Neural progenitor cell (in vitro differentiated cells): Measurements from ENCODE around the gene NDRG2. TPM values are rescaled to one million over a fixed set of nuclear protein-coding genes. Genes with fewer than 3 reads are reported as not detected.

Experiments used
- DNase-seq: peaks from one replicate; pipeline ENCODE4 v3.0.0-alpha.2; 2016; ENCODE audit warnings: low spot score
- H2AFZ ChIP-seq: fragments of 200-600 bp; sonication (generic); replicated peaks from 2 replicates; pipeline ENCODE4 v1.6.1; 2016; ENCODE audit warnings: antibody characterized with exemption
- H3F3A ChIP-seq: fragments of 200-600 bp; sonication (generic); 2 replicates; pipeline ENCODE4 v1.6.1; 2016; ENCODE audit warnings: antibody characterized with exemption, low read depth
- H3K27ac ChIP-seq: fragments of 200-600 bp; sonication (generic); 2 replicates; pipeline ENCODE4 v1.5.1; 2016; ENCODE audit warnings: mild to moderate bottlenecking
- H3K27me3 ChIP-seq: fragments of 200-600 bp; sonication (generic); 2 replicates; pipeline ENCODE4 v1.6.1; 2016; ENCODE audit warnings: mild to moderate bottlenecking, moderate library complexity
- H3K36me3 ChIP-seq: fragments of 200-600 bp; sonication (generic); 2 replicates; pipeline ENCODE4 v1.5.1; 2016
- H3K4me1 ChIP-seq: fragments of 200-600 bp; sonication (generic); 2 replicates; pipeline ENCODE4 v1.6.1; 2016; ENCODE audit warnings: mixed run types
- H3K4me2 ChIP-seq: fragments of 200-600 bp; sonication (generic); 2 replicates; pipeline ENCODE4 v1.6.1; 2016
- H3K4me3 ChIP-seq: fragments of 200-600 bp; sonication (generic); 2 replicates; pipeline ENCODE4 v1.5.1; 2016
- H3K79me2 ChIP-seq: fragments of 200-600 bp; sonication (generic); 2 replicates; pipeline ENCODE4 v1.6.1; 2016; ENCODE audit warnings: low read depth
- H3K9ac ChIP-seq: fragments of 200-600 bp; sonication (generic); 2 replicates; pipeline ENCODE4 v1.6.1; 2016
- H3K9me3 ChIP-seq: fragments of 200-600 bp; sonication (generic); 2 replicates; pipeline ENCODE4 v1.5.1; 2016; ENCODE audit warnings: low read depth
- H4K20me1 ChIP-seq: fragments of 200-600 bp; sonication (generic); 2 replicates; pipeline ENCODE4 v1.6.1; 2016; ENCODE audit warnings: low read depth
- H3K27ac Mint-ChIP-seq: 3 replicates; pipeline ENCODE4 v1.8.0; 2021; ENCODE audit warnings: mixed read lengths
- H3K27me3 Mint-ChIP-seq: 2 replicates; pipeline ENCODE4 v1.8.0; 2022; ENCODE audit warnings: low read depth, mild to moderate bottlenecking, inconsistent platforms, moderate library complexity, mixed read lengths; ENCODE audit not compliant: insufficient read depth
- H3K36me3 Mint-ChIP-seq: 3 replicates; pipeline ENCODE4 v1.8.0; 2021; ENCODE audit warnings: mixed read lengths
- H3K4me1 Mint-ChIP-seq: 3 replicates; pipeline ENCODE4 v1.8.0; 2021; ENCODE audit warnings: mixed read lengths
- H3K4me3 Mint-ChIP-seq: 3 replicates; pipeline ENCODE4 v1.8.0; 2021; ENCODE audit warnings: mild to moderate bottlenecking, moderate library complexity, mixed read lengths
- H3K9me3 Mint-ChIP-seq: 3 replicates; pipeline ENCODE4 v1.8.0; 2020; ENCODE audit warnings: mixed read lengths
- EZH2 ChIP-seq: fragments of 200-600 bp; sonication (generic); IDR thresholded peaks from 2 replicates; pipeline ENCODE4 v1.6.1; 2017; ENCODE audit warnings: antibody characterized with exemption, mild to moderate bottlenecking, moderate library complexity
- EZH2phosphoT487 ChIP-seq: fragments of 200-600 bp; sonication (generic); IDR thresholded peaks from 2 replicates; pipeline ENCODE4 v1.6.1; 2017; ENCODE audit warnings: antibody characterized with exemption
- total RNA-seq: library from RNA; depleted of rRNA; stranded (reverse); fragments of >200 nt; gene quantifications from 2 replicates; pipeline ENCODE4 v1.2.3, GENCODE V29; 2015; ENCODE audit warnings: low replicate concordance
- TF ChIP-seq, protein P1 (sequence below): fragments of 200-600 bp; sonication (generic); IDR thresholded peaks from 2 replicates; pipeline ENCODE4 v1.5.1; 2017; ENCODE audit warnings: antibody characterized with exemption, mild to moderate bottlenecking

NDRG2 gene
- total RNA-seq, 1 donor from 2014 or later: 1.3 TPM

DNA sequence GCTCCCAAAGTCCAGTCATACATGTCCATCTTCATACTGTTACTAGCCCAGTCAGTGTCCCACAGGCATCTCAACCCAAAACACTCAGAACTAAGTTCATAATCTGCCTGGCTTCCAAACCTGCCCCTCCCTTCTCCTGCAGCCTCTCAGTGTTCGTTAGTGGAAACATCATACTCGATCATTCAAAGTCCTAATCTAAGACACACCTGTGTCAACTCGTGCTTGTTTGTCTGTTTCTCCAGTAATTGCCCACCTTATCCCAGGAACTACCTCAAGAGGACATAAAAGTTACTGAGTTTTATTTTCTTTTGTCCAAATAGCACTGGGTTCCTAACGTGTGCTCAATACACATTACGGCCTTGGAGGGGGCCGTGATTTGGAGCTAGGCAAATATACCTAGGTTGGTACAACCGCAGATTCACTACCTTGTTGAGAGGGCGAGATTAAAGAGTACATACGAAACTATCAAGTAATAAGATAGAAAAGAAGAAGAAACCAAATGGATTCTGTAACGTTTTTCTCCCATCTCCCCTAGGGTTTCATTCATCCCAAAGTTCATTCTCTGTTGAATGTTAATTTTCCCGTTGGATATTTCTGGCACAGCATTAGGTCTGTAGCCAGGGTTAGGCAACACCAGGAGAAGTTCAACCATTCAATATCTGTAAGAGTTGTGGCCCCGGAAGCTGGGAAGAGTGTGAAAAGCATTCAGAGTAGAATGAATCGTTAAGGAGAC lies 35.9 kb upstream of the NDRG2 start:
- Mint-ChIP-seq H3K27ac (no peak overlapping the region), H3K4me3 (no peak overlapping the region)

DNA sequence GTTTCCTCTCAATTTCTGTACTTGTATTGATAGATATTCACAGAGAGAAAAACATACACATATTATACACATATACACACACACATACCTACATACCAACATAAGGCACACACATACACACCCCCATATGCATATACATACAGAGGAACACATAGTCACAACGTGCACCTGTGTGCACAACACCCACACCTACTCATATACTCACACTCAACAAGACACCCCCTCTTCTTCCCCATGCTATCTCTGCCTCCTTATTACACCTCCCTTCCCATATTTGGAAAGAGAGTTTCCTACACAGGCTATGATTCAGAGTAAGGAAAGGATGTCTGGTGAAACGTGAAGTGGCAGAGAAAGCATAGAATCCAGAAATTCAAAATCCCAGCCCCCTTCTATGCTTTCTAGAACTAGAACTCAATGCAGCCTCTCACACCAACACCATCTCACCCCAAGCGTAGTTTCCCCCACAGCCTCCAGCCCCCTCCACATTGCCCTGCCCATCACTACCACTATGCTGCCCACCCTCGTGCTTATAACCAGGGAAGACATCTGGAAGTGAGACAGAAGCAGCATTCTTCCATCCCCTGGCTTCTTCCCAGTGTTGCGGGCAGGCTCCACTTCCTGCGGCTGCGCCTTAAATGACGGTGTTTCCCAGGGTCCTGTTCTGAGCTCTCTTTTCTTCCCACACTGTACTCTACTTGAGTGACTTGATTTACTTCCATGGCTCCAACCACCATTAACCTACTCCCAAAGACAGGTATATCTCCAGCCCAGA lies 35.2 kb upstream of the NDRG2 start:
- H3K4me3 ChIP-seq: no peak overlapping the region
- H3K27ac ChIP-seq: no peak overlapping the region
- no peak for TF ChIP-seq EZH2phosphoT487
- TF ChIP-seq, protein P1, sequence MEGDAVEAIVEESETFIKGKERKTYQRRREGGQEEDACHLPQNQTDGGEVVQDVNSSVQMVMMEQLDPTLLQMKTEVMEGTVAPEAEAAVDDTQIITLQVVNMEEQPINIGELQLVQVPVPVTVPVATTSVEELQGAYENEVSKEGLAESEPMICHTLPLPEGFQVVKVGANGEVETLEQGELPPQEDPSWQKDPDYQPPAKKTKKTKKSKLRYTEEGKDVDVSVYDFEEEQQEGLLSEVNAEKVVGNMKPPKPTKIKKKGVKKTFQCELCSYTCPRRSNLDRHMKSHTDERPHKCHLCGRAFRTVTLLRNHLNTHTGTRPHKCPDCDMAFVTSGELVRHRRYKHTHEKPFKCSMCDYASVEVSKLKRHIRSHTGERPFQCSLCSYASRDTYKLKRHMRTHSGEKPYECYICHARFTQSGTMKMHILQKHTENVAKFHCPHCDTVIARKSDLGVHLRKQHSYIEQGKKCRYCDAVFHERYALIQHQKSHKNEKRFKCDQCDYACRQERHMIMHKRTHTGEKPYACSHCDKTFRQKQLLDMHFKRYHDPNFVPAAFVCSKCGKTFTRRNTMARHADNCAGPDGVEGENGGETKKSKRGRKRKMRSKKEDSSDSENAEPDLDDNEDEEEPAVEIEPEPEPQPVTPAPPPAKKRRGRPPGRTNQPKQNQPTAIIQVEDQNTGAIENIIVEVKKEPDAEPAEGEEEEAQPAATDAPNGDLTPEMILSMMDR: no peak
- no peak for TF ChIP-seq EZH2
- no peaks in the 10 kb centered on the region for H3K9me3 ChIP-seq
- H3K9ac ChIP-seq: no peak overlapping the region
- H4K20me1 ChIP-seq: no peaks in the 10 kb centered on the region
- H2AFZ ChIP-seq: no peak overlapping the region
- H3K27me3 ChIP-seq: no peaks in the 10 kb centered on the region
- Mint-ChIP-seq H3K4me3 (no peak overlapping the region), H3K27ac (no peak overlapping the region), H3K4me1 (peaks cover 21% of the 10 kb centered on the region), H3K36me3 (no peaks in the 10 kb centered on the region), H3K9me3 (no peaks in the 10 kb centered on the region), H3K27me3 (peaks cover 5% of the 10 kb centered on the region)
- no peaks in the 10 kb centered on the region for H3K36me3 ChIP-seq
- H3K4me1 ChIP-seq: peaks cover 4% of the 10 kb centered on the region
- H3K79me2 ChIP-seq: no peaks in the 10 kb centered on the region
- no peak for DNase-seq
- H3F3A ChIP-seq: no peaks in the 10 kb centered on the region
- no peak overlapping the region for H3K4me2 ChIP-seq

More for the DNA sequence above, 35.9 kb upstream of the NDRG2 start:
- Histone ChIP-seq H4K20me1 (no peaks in the 10 kb centered on the region), H3K4me3 (no peak overlapping the region), H3K9me3 (no peaks in the 10 kb centered on the region), H3F3A (no peaks in the 10 kb centered on the region), H3K27ac (no peak overlapping the region), H3K36me3 (no peaks in the 10 kb centered on the region), H3K9ac (no peak overlapping the region), H3K4me2 (no peak overlapping the region), H2AFZ (no peak overlapping the region), H3K79me2 (no peaks in the 10 kb centered on the region), H3K4me1 (peaks cover 4% of the 10 kb centered on the region), H3K27me3 (no peaks in the 10 kb centered on the region)
- no peak for TF ChIP-seq EZH2phosphoT487
- TF ChIP-seq EZH2: no peak
- TF ChIP-seq, protein P1: no peak
- Mint-ChIP-seq H3K36me3 (no peaks in the 10 kb centered on the region), H3K4me1 (peaks cover 21% of the 10 kb centered on the region), H3K9me3 (no peaks in the 10 kb centered on the region), H3K27me3 (peaks cover 5% of the 10 kb centered on the region)
- DNase-seq: no peak

DNA sequence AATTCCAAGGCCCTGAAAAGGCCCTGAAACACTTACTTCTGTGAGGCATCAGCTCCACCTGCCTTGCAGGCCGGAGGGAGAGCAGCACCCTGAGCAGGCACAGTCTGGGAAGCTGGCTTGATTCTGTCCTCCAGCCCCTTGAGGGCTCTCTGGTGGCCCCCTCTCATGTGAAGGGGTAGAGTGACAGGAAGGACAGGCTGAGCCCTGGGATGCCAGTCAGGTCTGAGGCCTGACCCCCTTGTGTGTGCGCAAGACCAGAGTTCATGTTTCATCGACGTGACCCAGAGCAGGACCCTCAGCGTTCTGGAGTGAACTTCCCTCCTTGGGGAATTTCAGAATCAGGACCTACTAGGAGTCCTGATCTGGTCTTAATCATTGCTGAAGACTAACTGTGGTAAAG lies 34.0 kb upstream of the NDRG2 start:
- Mint-ChIP-seq H3K27me3 (peaks cover 5% of the 10 kb centered on the region), H3K4me3 (no peak overlapping the region), H3K27ac (no peak overlapping the region), H3K9me3 (no peaks in the 10 kb centered on the region), H3K4me1 (peaks cover 24% of the 10 kb centered on the region), H3K36me3 (no peaks in the 10 kb centered on the region)
- Histone ChIP-seq H3K27me3 (no peaks in the 10 kb centered on the region), H3K36me3 (no peaks in the 10 kb centered on the region), H3K4me1 (peaks cover 4% of the 10 kb centered on the region), H3K4me3 (no peak overlapping the region), H3K9ac (no peak overlapping the region), H4K20me1 (no peaks in the 10 kb centered on the region), H2AFZ (no peak overlapping the region), H3K79me2 (no peaks in the 10 kb centered on the region), H3K27ac (no peak overlapping the region), H3K4me2 (no peak overlapping the region), H3F3A (no peaks in the 10 kb centered on the region), H3K9me3 (no peaks in the 10 kb centered on the region)
- TF ChIP-seq EZH2phosphoT487: no peak
- no peak for DNase-seq
